A549 (cell line): ENCODE measurements around the gene NYAP1. TPM values are rescaled to one million over a fixed set of nuclear protein-coding genes. Genes with fewer than 3 reads are reported as not detected.
"Not testable (repeated sequence)": the region's sequence is repeated elsewhere in the genome, so short reads cannot be mapped to it uniquely, and the experiment has no call there.

Source experiments
- ATAC-seq, 2 experiments: fragments of 200-7000 bp in 1 of 2; fragments of >200 bp in 1 of 2; cut with Nextera tagmentation in 1 of 2; cut with Tn5 transposase in 1 of 2; 3 replicates each; pipeline versions ENCODE4 v1.8.0 to v1.9.1; 2018 to 2020; ENCODE audit warnings: mild to moderate bottlenecking in 1 of 2, moderate library complexity in 1 of 2
- CTCF ChIA-PET: fragments of 300-600 bp; sonication (Branson Sonifier 250); formaldehyde crosslinking; extraction: SDS; loops from one replicate; lab custom pipeline; 2021; ENCODE audit warnings: antibody characterized with exemption, inconsistent platforms; lab: Yijun Ruan, JAX
- POLR2A ChIA-PET: fragments of 350-600 bp; formaldehyde crosslinking; extraction: SDS; loops from one replicate; lab custom pipeline; 2021; ENCODE audit warnings: antibody characterized with exemption, inconsistent platforms; lab: Yijun Ruan, JAX
- DNase-seq, 2 experiments: peaks; one replicate each; pipeline versions ENCODE4 v3.0.0 to v3.0.0-alpha.2; 2011 to 2016; ENCODE audit warnings: low read depth in 1 of 2, low spot score in 1 of 2
- FAIRE-seq: peaks from 2 replicates; lab custom pipeline; 2011; peaks lifted over from hg19 to GRCh38; lab: Jason Lieb, UNC
- H3K27ac ChIP-seq, 2 experiments: fragments of >200 bp; sonication (Bioruptor Twin); formaldehyde crosslinking; 3 replicates each; pipeline ENCODE4 v1.5.1; 2016 to 2017
- H3K4me1 ChIP-seq: fragments of >200 bp; sonication (Bioruptor Twin); formaldehyde crosslinking; 3 replicates; pipeline ENCODE4 v1.6.1; 2016
- H3K4me2 ChIP-seq: fragments of >200 bp; sonication (Bioruptor Twin); formaldehyde crosslinking; 3 replicates; pipeline ENCODE4 v1.6.1; 2016
- H3K4me3 ChIP-seq: fragments of >200 bp; sonication (Bioruptor Twin); formaldehyde crosslinking; 3 replicates; pipeline ENCODE4 v1.5.1; 2016
- H3K9me3 ChIP-seq: fragments of >200 bp; sonication (Bioruptor Twin); formaldehyde crosslinking; 3 replicates; pipeline ENCODE4 v1.6.1; 2016
- ATOH8 ChIP-seq: fragments of 250-450 bp; sonication (Bioruptor Pico); IDR thresholded peaks from 2 replicates; pipeline ENCODE4 v1.5.0; 2020; ENCODE audit warnings: low read depth, mild to moderate bottlenecking, moderate library complexity
- CBX2 ChIP-seq: fragments of 200-600 bp; sonication (generic); IDR thresholded peaks from 2 replicates; pipeline ENCODE4 v1.6.1; 2016; ENCODE audit warnings: low read depth, mild to moderate bottlenecking, borderline replicate concordance
- CEBPB ChIP-seq, 2 experiments: fragments of >200 bp in 1 of 2; sonication (Bioruptor Twin) in 1 of 2; formaldehyde crosslinking in 1 of 2; IDR thresholded peaks; 2 replicates each; pipeline ENCODE4 v1.6.1; 2012 to 2016
- CHD2 ChIP-seq: fragments of 150-350 bp; IDR thresholded peaks from 2 replicates; pipeline ENCODE4 v1.6.1; 2014; ENCODE audit warnings: low read length; ENCODE audit not compliant: partially characterized antibody
- ELK1 ChIP-seq: fragments of 150-350 bp; IDR thresholded peaks from 2 replicates; pipeline ENCODE4 v1.6.1; 2014; ENCODE audit warnings: low read depth, mild to moderate bottlenecking, low read length
- FOSL2 ChIP-seq, 2 experiments: fragments of 450-650 bp in 1 of 2; fragments of >200 bp in 1 of 2; sonication (Bioruptor Twin) in 1 of 2; formaldehyde crosslinking; IDR thresholded peaks; 2 replicates each; pipeline versions ENCODE4 v1.5.0 to v1.6.1; 2016 to 2020; ENCODE audit warnings: mild to moderate bottlenecking in 1 of 2, moderate library complexity in 1 of 2
- GATA3 ChIP-seq: IDR thresholded peaks from 2 replicates; pipeline ENCODE4 v1.6.1; 2012; ENCODE audit warnings: borderline replicate concordance
- HOXB13 ChIP-seq: fragments of 250-450 bp; sonication (Bioruptor Pico); IDR thresholded peaks from 2 replicates; pipeline ENCODE4 v1.5.0; 2020; ENCODE audit warnings: low read depth, mild to moderate bottlenecking, moderate library complexity
- HOXB5 ChIP-seq: fragments of 250-450 bp; sonication (Bioruptor Pico); IDR thresholded peaks from 2 replicates; pipeline ENCODE4 v1.5.0; 2020; ENCODE audit warnings: mild to moderate bottlenecking, moderate library complexity
- JUN ChIP-seq, 2 experiments: fragments of >200 bp; sonication (Bioruptor Twin); formaldehyde crosslinking; IDR thresholded peaks; 2 replicates in 1 of 2; 3 replicates in 1 of 2; pipeline ENCODE4 v1.6.1; 2016 to 2017
- JUNB ChIP-seq: fragments of >200 bp; sonication (Bioruptor Twin); formaldehyde crosslinking; IDR thresholded peaks from 2 replicates; pipeline ENCODE4 v1.6.1; 2016
- NPAS2 ChIP-seq: fragments of 250-450 bp; sonication (Bioruptor Pico); IDR thresholded peaks from 2 replicates; pipeline ENCODE4 v1.8.0; 2022; ENCODE audit warnings: mild to moderate bottlenecking, moderate library complexity, borderline replicate concordance
- NR3C1 ChIP-seq: fragments of >200 bp; sonication (Bioruptor Twin); formaldehyde crosslinking; IDR thresholded peaks from 3 replicates; pipeline ENCODE4 v1.6.1; 2017
- PBX3 ChIP-seq: IDR thresholded peaks from 2 replicates; pipeline ENCODE4 v1.6.1; 2012
- POLR2A ChIP-seq: IDR thresholded peaks from 2 replicates; pipeline ENCODE4 v1.6.1; 2012; ENCODE audit warnings: mild to moderate bottlenecking, low read length
- POLR2AphosphoS2 ChIP-seq: conservative IDR thresholded peaks from 2 replicates; pipeline ENCODE4 v1.6.1; 2012; ENCODE audit warnings: low read length, improper control_type of control experiment, inconsistent platforms
- RFX5 ChIP-seq: fragments of 450-650 bp; IDR thresholded peaks from 2 replicates; pipeline ENCODE4 v1.7.1; 2014; ENCODE audit warnings: antibody characterized with exemption, mild to moderate bottlenecking, moderate library complexity
- TFCP2L1 ChIP-seq: fragments of 250-450 bp; sonication (Bioruptor Pico); IDR thresholded peaks from 2 replicates; pipeline ENCODE4 v1.5.0; 2021; ENCODE audit warnings: mild to moderate bottlenecking
- TP53 ChIP-seq: fragments of 250-450 bp; sonication (Bioruptor Pico); IDR thresholded peaks from 2 replicates; pipeline ENCODE4 v1.5.0; 2021; ENCODE audit warnings: mild to moderate bottlenecking, moderate library complexity
- ZNF302 ChIP-seq: fragments of 250-450 bp; sonication (Bioruptor Pico); IDR thresholded peaks from 2 replicates; pipeline ENCODE4 v1.9.0; 2021; ENCODE audit warnings: inconsistent platforms, mild to moderate bottlenecking, moderate library complexity
- ZSCAN20 ChIP-seq: fragments of 250-450 bp; sonication (Bioruptor Pico); IDR thresholded peaks from 2 replicates; pipeline ENCODE4 v1.8.0; 2022; ENCODE audit warnings: mild to moderate bottlenecking, moderate library complexity
- WGBS: methylation state at CpG from one replicate; pipeline ENCODE4 v1.1.6; 2017; ENCODE audit errors: missing lambda C conversion rate; 5-methylcytosine and 5-hydroxymethylcytosine counted together
- polyA plus RNA-seq, 4 experiments: library from polyadenylated mRNA; depleted of rRNA in 3 of 4; stranded (reverse); fragments of >200 nt; fragmentation: RNase III in 1 of 4; extraction: RNeasy Plus Mini Kit Qiagen cat#74134 plus additional on column Dnase treatment in 1 of 4; gene quantifications; 2 replicates in 3 of 4; 3 replicates in 1 of 4; pipeline ENCODE4 v1.2.3, GENCODE V29; 2011 to 2017
- TF ChIP-seq, protein P1 (sequence below): IDR thresholded peaks from 2 replicates; pipeline ENCODE4 v1.6.1; 2012
- TF ChIP-seq, protein P2 (sequence below): fragments of 450-650 bp; IDR thresholded peaks from 2 replicates; pipeline ENCODE4 v1.6.1; 2014; ENCODE audit warnings: antibody characterized with exemption
- TF ChIP-seq, protein P3 (sequence below): fragments of 250-450 bp; sonication (Bioruptor Pico); IDR thresholded peaks from 2 replicates; pipeline ENCODE4 v1.5.0; 2021; ENCODE audit warnings: mild to moderate bottlenecking, moderate library complexity, borderline replicate concordance

The NYAP1 gene
- polyA plus RNA-seq, 2 of the 4 experiments (the other 2 are of a cell fraction): 0.47 to 3.1 TPM

DNA sequence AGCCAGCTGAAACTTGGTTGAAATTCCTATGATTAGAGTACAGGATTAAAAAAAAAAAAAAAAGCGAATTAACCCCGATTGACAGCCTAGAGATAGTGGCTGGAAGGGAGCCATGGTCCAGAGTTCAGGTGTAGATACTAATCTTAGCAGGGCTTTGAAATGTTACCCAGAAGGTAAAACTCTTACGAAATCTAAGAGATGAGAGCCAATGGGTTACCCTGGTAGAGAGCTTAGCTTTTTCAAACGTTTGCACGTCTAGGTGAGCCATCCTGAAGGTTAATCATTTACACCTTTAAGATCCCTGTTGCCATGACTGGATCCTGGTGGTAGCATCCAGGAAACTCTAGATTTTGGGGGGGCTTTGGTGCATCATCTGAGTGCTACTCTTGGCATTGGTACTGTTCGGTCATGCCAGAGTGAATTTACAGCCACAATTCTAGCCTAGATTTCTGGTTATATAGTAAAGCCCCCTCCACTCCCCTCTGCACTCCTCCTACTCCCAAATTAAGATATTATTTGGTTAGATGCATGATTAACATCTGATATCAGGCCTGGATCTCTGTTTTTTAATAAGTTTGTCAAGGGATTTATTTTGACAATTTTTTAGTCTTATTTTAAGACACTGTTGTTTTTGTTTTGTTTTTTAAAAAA lies 56.5 kb downstream of the NYAP1 start:
- ATAC-seq (no peak), DNase-seq (peak; percentile 33 to 55), FAIRE-seq (no peak)
- CTCF ChIA-PET: interaction anchor here (0.6 to 19.2 kb wide), 3 partner anchors 20 to 57 kb away, joined by 7 to 316 read pairs (median 20); partner anchors contain the start of gene NYAP1
- TF ChIP-seq RFX5 (no peak), HOXB13 (CRISPR knock-in tag) (no peak), ATOH8 (no peak), TP53 (CRISPR knock-in tag) (no peak), ELK1 (no peak), JUNB (no peak), NR3C1 (no peak), NPAS2 (CRISPR knock-in tag) (no peak), POLR2AphosphoS2 (no peak), CBX2 (no peak), ZSCAN20 (CRISPR knock-in tag) (no peak), CEBPB (IDR thresholded peaks at IDR 0.05) (no peak), CHD2 (no peak), FOSL2 (IDR thresholded peaks at IDR 0.05) (no peak), FOSL2 (CRISPR knock-in tag; IDR thresholded peaks at IDR 0.05) (no peak), TFCP2L1 (no peak)
- TF ChIP-seq, protein P1, sequence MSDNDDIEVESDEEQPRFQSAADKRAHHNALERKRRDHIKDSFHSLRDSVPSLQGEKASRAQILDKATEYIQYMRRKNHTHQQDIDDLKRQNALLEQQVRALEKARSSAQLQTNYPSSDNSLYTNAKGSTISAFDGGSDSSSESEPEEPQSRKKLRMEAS: no peak
- TF ChIP-seq, protein P2, sequence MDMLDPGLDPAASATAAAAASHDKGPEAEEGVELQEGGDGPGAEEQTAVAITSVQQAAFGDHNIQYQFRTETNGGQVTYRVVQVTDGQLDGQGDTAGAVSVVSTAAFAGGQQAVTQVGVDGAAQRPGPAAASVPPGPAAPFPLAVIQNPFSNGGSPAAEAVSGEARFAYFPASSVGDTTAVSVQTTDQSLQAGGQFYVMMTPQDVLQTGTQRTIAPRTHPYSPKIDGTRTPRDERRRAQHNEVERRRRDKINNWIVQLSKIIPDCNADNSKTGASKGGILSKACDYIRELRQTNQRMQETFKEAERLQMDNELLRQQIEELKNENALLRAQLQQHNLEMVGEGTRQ: no peak
- 27% methylated on average over 6 of the region's 6 CpGs for WGBS
- Histone ChIP-seq H3K4me2 (peak overlapping the region; percentile 98), H3K9me3 (no peaks in the 10 kb centered on the region), H3K27ac (peak overlapping the region; percentile 71 to 88), H3K4me1 (peaks cover 52% of the 10 kb centered on the region), H3K4me3 (peak overlapping the region; percentile 68)
- POLR2A ChIA-PET: interaction anchor here (1.7 kb wide), 1 partner anchor 112 kb away, joined by 7 read pairs; the partner anchor contains the start of gene ZCWPW1

DNA sequence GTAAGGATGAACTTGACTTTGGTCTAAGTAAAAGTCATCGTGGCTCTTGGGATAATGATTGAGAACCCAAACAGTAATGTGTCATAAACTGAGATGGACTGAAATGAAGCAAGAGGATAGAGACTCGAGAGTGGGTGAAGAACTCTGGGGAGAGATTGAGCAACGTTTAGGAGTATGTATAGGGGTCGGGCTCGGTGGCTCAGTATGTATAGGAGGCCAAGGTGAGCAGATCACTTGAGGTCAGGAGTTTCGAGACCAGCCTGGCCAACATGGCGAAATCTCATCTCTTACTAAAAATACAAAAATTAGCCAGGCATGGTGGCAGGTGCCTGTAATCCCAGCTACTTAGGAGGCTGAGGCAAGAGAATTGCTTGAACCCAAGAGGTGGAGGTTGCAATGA lies 57.6 kb downstream of the NYAP1 start:
- ATAC-seq, FAIRE-seq, H3K9me3 ChIP-seq, POLR2A ChIA-PET, H3K4me3 ChIP-seq, DNase-seq: not testable (repeated sequence)
- Histone ChIP-seq H3K27ac (peak overlapping the region in 1 of 2 experiments; percentile 24; a peak in 3 of 6 replicates), H3K4me2 (0 out of 3 replicates have a peak overlapping the region, but pooled peaks have one; percentile 5), H3K4me1 (peaks cover 62% of the 10 kb centered on the region)
- 87% methylated on average over 7 of the region's 7 CpGs for WGBS
- CTCF ChIA-PET: interaction anchor here (1.3 to 19.2 kb wide), 4 partner anchors 19 to 72 kb away, joined by 3 to 316 read pairs (median 16); partner anchors contain the start of gene NYAP1

DNA sequence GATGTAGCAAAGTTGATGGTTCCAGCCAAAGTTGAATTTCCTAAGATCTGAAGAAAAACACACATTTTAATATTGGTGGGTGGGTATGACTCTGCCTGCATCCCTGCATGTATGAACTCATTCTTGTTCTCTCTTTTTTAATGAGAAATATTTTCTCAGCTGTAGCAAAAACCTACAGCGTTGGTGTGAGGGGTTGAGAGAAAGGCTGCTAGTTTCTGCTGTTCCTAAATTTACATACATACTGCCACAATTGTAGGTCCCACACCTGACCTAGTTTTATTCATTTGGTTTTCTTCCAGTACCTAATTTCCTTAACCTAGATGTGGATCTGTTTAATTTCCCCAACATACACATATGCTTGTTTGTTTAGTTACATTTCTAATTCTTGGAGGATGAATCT lies 59.9 kb downstream of the NYAP1 start:
- Histone ChIP-seq H3K27ac (peak overlapping the region; percentile 94 to 100), H3K4me2 (peak overlapping the region; percentile 98), H3K9me3 (no peaks in the 10 kb centered on the region), H3K4me1 (peaks cover 82% of the 10 kb centered on the region), H3K4me3 (no peak overlapping the region)
- FAIRE-seq (no peak), ATAC-seq (no peak), DNase-seq (no peak)
- 80% methylated on average over 1 of the region's 1 CpG for WGBS
- ChIA-PET POLR2A (no interaction called here), CTCF (interaction anchor here (1.0 to 19.2 kb wide), 7 partner anchors 10 to 74 kb away, joined by 4 to 316 read pairs (median 13); partner anchors contain the start of gene NYAP1)
- TF ChIP-seq HOXB5 (CRISPR knock-in tag): no peak
- TF ChIP-seq POLR2A: no peak
- no peak for TF ChIP-seq CHD2
- no peak for TF ChIP-seq ATOH8
- TF ChIP-seq, protein P3, sequence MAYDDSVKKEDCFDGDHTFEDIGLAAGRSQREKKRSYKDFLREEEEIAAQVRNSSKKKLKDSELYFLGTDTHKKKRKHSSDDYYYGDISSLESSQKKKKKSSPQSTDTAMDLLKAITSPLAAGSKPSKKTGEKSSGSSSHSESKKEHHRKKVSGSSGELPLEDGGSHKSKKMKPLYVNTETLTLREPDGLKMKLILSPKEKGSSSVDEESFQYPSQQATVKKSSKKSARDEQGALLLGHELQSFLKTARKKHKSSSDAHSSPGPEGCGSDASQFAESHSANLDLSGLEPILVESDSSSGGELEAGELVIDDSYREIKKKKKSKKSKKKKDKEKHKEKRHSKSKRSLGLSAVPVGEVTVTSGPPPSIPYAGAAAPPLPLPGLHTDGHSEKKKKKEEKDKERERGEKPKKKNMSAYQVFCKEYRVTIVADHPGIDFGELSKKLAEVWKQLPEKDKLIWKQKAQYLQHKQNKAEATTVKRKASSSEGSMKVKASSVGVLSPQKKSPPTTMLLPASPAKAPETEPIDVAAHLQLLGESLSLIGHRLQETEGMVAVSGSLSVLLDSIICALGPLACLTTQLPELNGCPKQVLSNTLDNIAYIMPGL (CRISPR knock-in tag): no peak
- no peak for TF ChIP-seq JUN (IDR thresholded peaks at IDR 0.05)
- TF ChIP-seq GATA3: no peak
- no peak for TF ChIP-seq CBX2
- no peak for TF ChIP-seq CEBPB (IDR thresholded peaks at IDR 0.05)
- TF ChIP-seq NPAS2 (CRISPR knock-in tag): no peak
- TF ChIP-seq ELK1: no peak
- no peak for TF ChIP-seq PBX3
- TF ChIP-seq ZNF302 (CRISPR knock-in tag): no peak
